MCF 10A (cell line): ENCODE results near the gene ACER3. TPM values are rescaled to one million over a fixed set of nuclear protein-coding genes. Genes with fewer than 3 reads are reported as not detected.

Experiments used
- BruUV-seq: library from RNA; stranded (reverse); fragments of 400-500 nt; replicated peaks from 2 replicates; lab custom pipeline; 2021; lab: Mats Ljungman, UMichigan
- CTCF ChIA-PET: fragments of 300-600 bp; sonication (Branson Sonifier 250); formaldehyde crosslinking; extraction: SDS; loops from one replicate; lab custom pipeline; 2021; ENCODE audit warnings: antibody characterized with exemption, inconsistent platforms; lab: Yijun Ruan, JAX
- POLR2A ChIA-PET: fragments of 300-600, 350-650 bp; sonication (Branson Sonifier 250); formaldehyde crosslinking; extraction: SDS; loops from one replicate; lab custom pipeline; 2020; ENCODE audit warnings: antibody characterized with exemption, inconsistent platforms; lab: Yijun Ruan, JAX
- DNase-seq: peaks from one replicate; pipeline ENCODE4 v3.0.0-alpha.2; 2018; ENCODE audit not compliant: unreplicated experiment
- H3K27ac Mint-ChIP-seq: one replicate; pipeline ENCODE4 v1.8.0; 2022; ENCODE audit warnings: mild to moderate bottlenecking, low read depth, mixed read lengths; ENCODE audit not compliant: unreplicated experiment
- H3K27me3 Mint-ChIP-seq: one replicate; pipeline ENCODE4 v1.8.0; 2022; ENCODE audit warnings: mixed read lengths; ENCODE audit not compliant: insufficient read depth, unreplicated experiment
- H3K36me3 Mint-ChIP-seq: one replicate; pipeline ENCODE4 v1.8.0; 2022; ENCODE audit warnings: mild to moderate bottlenecking, moderate library complexity, mixed read lengths; ENCODE audit not compliant: insufficient read depth, unreplicated experiment
- H3K4me1 Mint-ChIP-seq: one replicate; pipeline ENCODE4 v1.8.0; 2022; ENCODE audit warnings: mixed read lengths; ENCODE audit not compliant: insufficient read depth, unreplicated experiment
- H3K4me3 Mint-ChIP-seq: one replicate; pipeline ENCODE4 v1.8.0; 2022; ENCODE audit warnings: mild to moderate bottlenecking, moderate library complexity, mixed read lengths; ENCODE audit not compliant: unreplicated experiment
- H3K9me3 Mint-ChIP-seq: one replicate; pipeline ENCODE4 v1.8.0; 2022; ENCODE audit warnings: mixed read lengths; ENCODE audit not compliant: unreplicated experiment
- intact Hi-C: fragments of 100-400 bp; cut with micrococcal nuclease; formaldehyde crosslinking; loops from 2 replicates; pipeline ENCODE4 v1.14.1; 2022
- total RNA-seq: library from RNA; stranded (reverse); gene quantifications from 2 replicates; pipeline ENCODE4 v1.2.3, GENCODE V29; 2022
- TF ChIP-seq, protein P1 (sequence below): fragments of 200-600 bp; IDR thresholded peaks from one replicate; pipeline ENCODE4 v1.8.0; 2022; ENCODE audit warnings: antibody characterized with exemption, mild to moderate bottlenecking; ENCODE audit not compliant: unreplicated experiment

ACER3 gene
- total RNA-seq, 1 experiment from 2014 or later, result 12.7 TPM

DNA sequence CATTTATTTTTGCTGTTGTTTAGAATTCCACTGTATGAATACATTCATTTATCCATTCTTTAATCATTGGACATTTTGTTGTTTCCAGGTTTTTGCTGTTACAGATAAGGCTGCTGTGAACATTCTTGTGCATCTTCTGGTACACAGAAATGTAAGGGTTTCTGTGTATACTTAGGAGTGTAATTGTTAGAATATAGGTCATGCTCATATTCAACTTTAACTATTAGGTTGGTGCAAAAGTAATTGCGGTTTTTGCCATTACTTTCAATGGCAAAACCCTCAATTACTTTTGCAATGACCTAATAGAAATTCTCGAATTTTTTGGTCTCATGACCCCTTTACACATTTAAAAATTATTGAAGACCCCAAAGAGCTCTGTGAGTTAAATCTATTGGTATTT lies 17.3 kb downstream of the ACER3 start:
- POLR2A ChIA-PET, result interaction anchor here (1.0 kb wide), 2 partner anchors 10 to 17 kb away, joined by 4 to 5 read pairs; no protein-coding TSS in a partner anchor
- Mint-ChIP-seq H3K36me3 (no peaks in the 10 kb centered on the region), H3K27me3 (no peaks in the 10 kb centered on the region), H3K27ac (no peak overlapping the region), H3K9me3 (no peaks in the 10 kb centered on the region), H3K4me1 (no peaks in the 10 kb centered on the region), H3K4me3 (no peak overlapping the region)
- CTCF ChIA-PET, result interaction anchor here (0.9 kb wide), 1 partner anchor 169 kb away, joined by 3 read pairs; no protein-coding TSS in a partner anchor
- BruUV-seq, result no TSS peak
- DNase-seq, result no peak
- intact Hi-C loops, result no loop called here
- TF ChIP-seq, protein P1, sequence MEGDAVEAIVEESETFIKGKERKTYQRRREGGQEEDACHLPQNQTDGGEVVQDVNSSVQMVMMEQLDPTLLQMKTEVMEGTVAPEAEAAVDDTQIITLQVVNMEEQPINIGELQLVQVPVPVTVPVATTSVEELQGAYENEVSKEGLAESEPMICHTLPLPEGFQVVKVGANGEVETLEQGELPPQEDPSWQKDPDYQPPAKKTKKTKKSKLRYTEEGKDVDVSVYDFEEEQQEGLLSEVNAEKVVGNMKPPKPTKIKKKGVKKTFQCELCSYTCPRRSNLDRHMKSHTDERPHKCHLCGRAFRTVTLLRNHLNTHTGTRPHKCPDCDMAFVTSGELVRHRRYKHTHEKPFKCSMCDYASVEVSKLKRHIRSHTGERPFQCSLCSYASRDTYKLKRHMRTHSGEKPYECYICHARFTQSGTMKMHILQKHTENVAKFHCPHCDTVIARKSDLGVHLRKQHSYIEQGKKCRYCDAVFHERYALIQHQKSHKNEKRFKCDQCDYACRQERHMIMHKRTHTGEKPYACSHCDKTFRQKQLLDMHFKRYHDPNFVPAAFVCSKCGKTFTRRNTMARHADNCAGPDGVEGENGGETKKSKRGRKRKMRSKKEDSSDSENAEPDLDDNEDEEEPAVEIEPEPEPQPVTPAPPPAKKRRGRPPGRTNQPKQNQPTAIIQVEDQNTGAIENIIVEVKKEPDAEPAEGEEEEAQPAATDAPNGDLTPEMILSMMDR, result no peak

GRCh38 chr11:76880314-76880713 lies 19.6 kb downstream of the ACER3 start:
- no TSS peak for BruUV-seq
- Mint-ChIP-seq H3K4me3 (no peak overlapping the region), H3K9me3 (no peaks in the 10 kb centered on the region), H3K27ac (no peak overlapping the region), H3K4me1 (peaks cover 4% of the 10 kb centered on the region), H3K36me3 (no peaks in the 10 kb centered on the region), H3K27me3 (no peaks in the 10 kb centered on the region)
- TF ChIP-seq, protein P1, result no peak
- intact Hi-C loops, result no loop called here
- CTCF ChIA-PET, result interaction anchor here (1.2 to 2.4 kb wide), 2 partner anchors 39 to 67 kb away, joined by 3 to 10 read pairs; no protein-coding TSS in a partner anchor
- POLR2A ChIA-PET, result no interaction called here
- no peak for DNase-seq

- TF ChIP-seq, protein P1, result no peak
- H3K9me3 Mint-ChIP-seq, result no peaks in the 10 kb centered on the region
- CTCF ChIA-PET, result interaction anchor here (0.6 to 2.4 kb wide), 6 partner anchors 12 to 160 kb away, joined by 3 to 10 read pairs (median 4); no protein-coding TSS in a partner anchor
- no TSS peak for BruUV-seq
- no peak for DNase-seq
- H3K27me3 Mint-ChIP-seq, result no peaks in the 10 kb centered on the region
- POLR2A ChIA-PET, result interaction anchor here (0.6 kb wide), 1 partner anchor 28 kb away, joined by 3 read pairs; no protein-coding TSS in a partner anchor
- H3K4me1 Mint-ChIP-seq, result peaks cover 7% of the 10 kb centered on the region
- no peaks in the 10 kb centered on the region for H3K36me3 Mint-ChIP-seq
- H3K27ac Mint-ChIP-seq, result no peak overlapping the region
- no peak overlapping the region for H3K4me3 Mint-ChIP-seq
- intact Hi-C loops, result no loop called here
These were observed 20.2 kb downstream of the ACER3 start for GRCh38 chr11:76880956-76881355.

GRCh38 chr11:76885390-76886097 lies 24.8 kb downstream of the ACER3 start:
- no TSS peak for BruUV-seq
- Mint-ChIP-seq H3K27me3 (no peaks in the 10 kb centered on the region), H3K4me1 (peaks cover 7% of the 10 kb centered on the region), H3K27ac (no peak overlapping the region), H3K36me3 (no peaks in the 10 kb centered on the region), H3K9me3 (no peaks in the 10 kb centered on the region), H3K4me3 (no peak overlapping the region)
- intact Hi-C loops, result no loop called here
- TF ChIP-seq, protein P1, result no peak
- ChIA-PET POLR2A (no interaction called here), CTCF (no interaction called here)
- peak; percentile 65 for DNase-seq
